GM18505 (cell line): Measurements from ENCODE around the gene RHOU.

Experiments
- ATAC-seq: cut with Tn5 transposase; IDR thresholded peaks from one replicate; pipeline ENCODE4 v1.9.1; 2021; ENCODE audit not compliant: unreplicated experiment
- POLR2A ChIP-seq: IDR thresholded peaks from 4 replicates; pipeline ENCODE4 v1.6.1; 2011; ENCODE audit warnings: borderline replicate concordance; ENCODE audit not compliant: insufficient read depth, insufficient read length; ENCODE audit errors: extremely low read depth

RHOU gene

GRCh38 chr1:228786361-228787129 lies 51.3 kb downstream of the RHOU start:
- TF ChIP-seq POLR2A, result no peak
- ATAC-seq, result no peak

- no peak for TF ChIP-seq POLR2A
- no peak for ATAC-seq
Measured at GRCh38 chr1:228791791-228792190, 56.5 kb downstream of the RHOU start.

- no peak for ATAC-seq
- TF ChIP-seq POLR2A, result no peak
Measured at GRCh38 chr1:228792601-228793000, 57.3 kb downstream of the RHOU start.

- no peak for ATAC-seq
- TF ChIP-seq POLR2A, result no peak
Measured at GRCh38 chr1:228793032-228793431, 57.8 kb downstream of the RHOU start.

GRCh38 chr1:228794173-228794572 lies 58.9 kb downstream of the RHOU start:
- no peak for TF ChIP-seq POLR2A
- ATAC-seq, result no peak

GRCh38 chr1:228794810-228795209 lies 59.5 kb downstream of the RHOU start:
- no peak for TF ChIP-seq POLR2A
- ATAC-seq, result no peak

- no peak for ATAC-seq
- no peak for TF ChIP-seq POLR2A
Measured at GRCh38 chr1:228795596-228795995, 60.3 kb downstream of the RHOU start.
